ENCODE data around the gene ZNF132. TPM values are rescaled to one million over a fixed set of nuclear protein-coding genes. Genes with fewer than 3 reads are reported as not detected.

Gene ZNF132
- total and polyA plus RNA-seq, 9 of the 15 experiments (the other 6 are each of a cell fraction or from before 2014, with no cell fraction given) = 0.03 to 0.42 (median 0.10) TPM; not detected in 5

DNA sequence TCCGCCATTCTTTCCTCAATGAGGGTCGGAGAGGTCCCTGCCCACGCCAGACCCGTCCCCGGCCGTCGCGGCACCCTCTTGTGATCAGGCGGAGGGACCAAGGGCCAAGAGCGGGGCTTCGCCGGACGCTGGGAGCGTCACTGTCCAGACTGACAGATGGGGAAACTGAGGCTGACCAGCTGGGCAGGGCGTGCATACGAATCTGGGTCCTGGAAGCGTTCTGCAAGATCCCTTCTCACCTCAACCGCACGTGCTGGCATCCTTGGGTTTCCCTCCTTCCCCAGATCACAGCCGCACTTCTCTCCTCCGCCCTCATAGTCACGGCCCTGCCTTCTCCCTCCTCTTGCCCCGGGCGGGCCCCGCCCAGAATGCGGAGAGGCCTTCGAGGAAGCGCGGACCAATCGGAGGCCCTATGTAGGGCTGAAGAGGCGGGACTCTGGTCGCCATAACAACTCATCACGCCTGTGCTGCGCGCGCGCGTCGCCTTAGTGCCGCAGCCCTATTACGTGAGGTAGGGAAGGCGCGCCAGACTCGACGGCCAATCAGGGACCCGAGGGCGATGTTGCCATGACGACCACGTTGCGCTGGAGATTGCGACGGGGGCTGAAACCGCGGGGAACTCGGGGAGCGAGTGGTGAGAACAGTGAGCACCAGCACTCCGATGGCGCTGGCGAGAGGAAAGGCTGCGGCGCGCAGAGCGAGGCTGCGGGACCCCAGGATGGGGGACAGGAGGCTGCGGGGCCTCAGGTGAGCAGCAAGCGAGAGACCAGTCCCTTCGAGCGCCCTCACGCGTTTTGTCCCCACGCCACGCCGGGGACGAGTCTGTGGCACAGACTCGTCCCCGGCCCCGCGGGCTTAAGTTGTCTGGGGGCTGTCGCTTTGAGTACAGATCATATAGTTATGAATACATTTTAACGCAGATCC, 38.8 kb downstream of the ZNF132 start (continued):
- TF ChIP-seq STAT5A (IDR thresholded peaks at IDR 0.05; ENCODE audit: borderline replicate concordance, low read length) (no peak), ZNF212 (CRISPR knock-in tag; IDR thresholded peaks at IDR 0.05) (no peak), RNF219 (CRISPR knock-in tag; IDR thresholded peaks at IDR 0.05) (no peak), IFI16 (CRISPR knock-in tag; IDR thresholded peaks at IDR 0.05) (no peak), ARID1B (IDR thresholded peaks at IDR 0.05) (no peak), CAMTA2 (CRISPR knock-in tag; conservative IDR thresholded peaks at IDR 0.05) (0 out of 2 replicates have a peak, but pooled peaks have one; percentile 60), SNAPC5 (CRISPR knock-in tag; IDR thresholded peaks at IDR 0.05) (no peak), TRIM25 (IDR thresholded peaks at IDR 0.05; ENCODE audit: borderline replicate concordance) (no peak), ZKSCAN1 (IDR thresholded peaks at IDR 0.05; ENCODE audit: low read depth, low read length) (peak; percentile 38; the same call in 1 of the 2 replicates), NCOA6 (IDR thresholded peaks at IDR 0.05) (no peak), RFX5 (IDR thresholded peaks at IDR 0.05; ENCODE audit: low read depth, low read length) (peak; percentile 96), KHSRP (IDR thresholded peaks at IDR 0.05) (no peak), HDAC6 (IDR thresholded peaks at IDR 0.05; ENCODE audit: low read depth, low read length) (no peak), ZKSCAN3 (CRISPR knock-in tag; IDR thresholded peaks at IDR 0.05) (no peak), MBD1 (CRISPR knock-in tag; IDR thresholded peaks at IDR 0.05) (no peak), MED1 (CRISPR knock-in tag; IDR thresholded peaks at IDR 0.05; ENCODE audit: borderline replicate concordance) (no peak), PHF21A (IDR thresholded peaks at IDR 0.05; ENCODE audit: borderline replicate concordance, low read depth) (no peak)
- TF ChIP-seq, protein P1, sequence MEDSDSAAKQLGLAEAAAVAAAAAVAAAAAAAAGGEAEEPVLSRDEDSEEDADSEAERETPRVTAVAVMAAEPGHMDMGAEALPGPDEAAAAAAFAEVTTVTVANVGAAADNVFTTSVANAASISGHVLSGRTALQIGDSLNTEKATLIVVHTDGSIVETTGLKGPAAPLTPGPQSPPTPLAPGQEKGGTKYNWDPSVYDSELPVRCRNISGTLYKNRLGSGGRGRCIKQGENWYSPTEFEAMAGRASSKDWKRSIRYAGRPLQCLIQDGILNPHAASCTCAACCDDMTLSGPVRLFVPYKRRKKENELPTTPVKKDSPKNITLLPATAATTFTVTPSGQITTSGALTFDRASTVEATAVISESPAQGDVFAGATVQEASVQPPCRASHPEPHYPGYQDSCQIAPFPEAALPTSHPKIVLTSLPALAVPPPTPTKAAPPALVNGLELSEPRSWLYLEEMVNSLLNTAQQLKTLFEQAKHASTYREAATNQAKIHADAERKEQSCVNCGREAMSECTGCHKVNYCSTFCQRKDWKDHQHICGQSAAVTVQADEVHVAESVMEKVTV (CRISPR knock-in tag; IDR thresholded peaks at IDR 0.05) = no peak

All from K562 (cell line).